CD4-positive, alpha-beta T cell treated with Interleukin-10 for 1 hour (primary cell): Measurements from ENCODE around the gene ITSN1.
"Not testable (repeated sequence)": the region's sequence is repeated elsewhere in the genome, so short reads cannot be mapped to it uniquely, and the experiment has no call there.

Experiments
- DNase-seq: peaks from one replicate; pipeline ENCODE4 v3.0.0-alpha.2; 2020

The ITSN1 gene

GRCh38 chr21:33651965-33652680 is 9.8 kb downstream of the ITSN1 start:
- no peak for DNase-seq

- DNase-seq: no peak
Observed at GRCh38 chr21:33654412-33654811, 12.1 kb downstream of the ITSN1 start.

- no peak for DNase-seq
Observed at GRCh38 chr21:33655588-33656221, 13.4 kb downstream of the ITSN1 start.

GRCh38 chr21:33657124-33657820 is 15.0 kb downstream of the ITSN1 start:
- DNase-seq: no peak

- DNase-seq: no peak
Observed at GRCh38 chr21:33658919-33659567, 16.7 kb downstream of the ITSN1 start.

- no peak for DNase-seq
Observed at GRCh38 chr21:33659568-33659949, 17.3 kb downstream of the ITSN1 start.

GRCh38 chr21:33660406-33660805 is 18.1 kb downstream of the ITSN1 start:
- no peak for DNase-seq

GRCh38 chr21:33661146-33661545 is 18.8 kb downstream of the ITSN1 start:
- no peak for DNase-seq

GRCh38 chr21:33662046-33662445 is 19.7 kb downstream of the ITSN1 start:
- DNase-seq: no peak

- no peak for DNase-seq
Observed at GRCh38 chr21:33663241-33663640, 20.9 kb downstream of the ITSN1 start.

GRCh38 chr21:33664135-33664534 is 21.8 kb downstream of the ITSN1 start:
- no peak for DNase-seq

GRCh38 chr21:33666153-33666552 is 23.9 kb downstream of the ITSN1 start:
- DNase-seq: no peak

- DNase-seq: no peak
Observed at GRCh38 chr21:33667636-33668035, 25.3 kb downstream of the ITSN1 start.

- DNase-seq: no peak
Observed at GRCh38 chr21:33668180-33668579, 25.9 kb downstream of the ITSN1 start.

- DNase-seq: no peak
Observed at GRCh38 chr21:33668620-33669019, 26.3 kb downstream of the ITSN1 start.

GRCh38 chr21:33670076-33670978 is 28.0 kb downstream of the ITSN1 start:
- no peak for DNase-seq

- no peak for DNase-seq
Observed at GRCh38 chr21:33673473-33673872, 31.2 kb downstream of the ITSN1 start.

- no peak for DNase-seq
Observed at GRCh38 chr21:33674226-33674625, 31.9 kb downstream of the ITSN1 start.

- not testable (repeated sequence) for DNase-seq
Observed at GRCh38 chr21:33676666-33677065, 34.4 kb downstream of the ITSN1 start.

GRCh38 chr21:33677450-33677849 is 35.1 kb downstream of the ITSN1 start:
- no peak for DNase-seq

GRCh38 chr21:33680870-33681269 is 38.6 kb downstream of the ITSN1 start:
- no peak for DNase-seq

- no peak for DNase-seq
Observed at GRCh38 chr21:33682992-33683627, 40.8 kb downstream of the ITSN1 start.
